K562 (cell line): ENCODE results near the gene ADAM30. TPM values are rescaled to one million over a fixed set of nuclear protein-coding genes. Genes with fewer than 3 reads are reported as not detected.

Experiments used
- ATAC-seq: fragments of 200-7000 bp; cut with Tn5 transposase; 3 replicates; pipeline ENCODE4 v1.9.1; 2020; ENCODE audit warnings: moderate library complexity
- BruUV-seq: library from RNA; stranded (reverse); fragments of 400-500 nt; replicated peaks from 2 replicates; lab custom pipeline; 2021; lab: Mats Ljungman, UMichigan
- CTCF ChIA-PET: fragments of 300-600 bp; formaldehyde crosslinking; extraction: SDS; loops from one replicate; lab custom pipeline; 2021; ENCODE audit warnings: low intra/inter-chr PET ratio; lab: Yijun Ruan, JAX
- POLR2A ChIA-PET: fragments of 300-600, 350-650 bp; sonication (Branson Sonifier 250); formaldehyde crosslinking; extraction: SDS; loops from one replicate; lab custom pipeline; 2021; ENCODE audit warnings: antibody characterized with exemption, inconsistent platforms; lab: Yijun Ruan, JAX
- DNase-seq, 4 experiments: peaks; one replicate each; pipeline versions ENCODE4 v3.0.0 to v3.0.0-alpha.2; 2011 to 2018; ENCODE audit warnings: low spot score in 3 of 4, mixed read lengths in 3 of 4; ENCODE audit errors: extremely low read depth in 1 of 4
- FAIRE-seq: peaks from 2 replicates; lab custom pipeline; 2011; peaks lifted over from hg19 to GRCh38; lab: Jason Lieb, UNC
- H2AFZ ChIP-seq: 2 replicates; pipeline ENCODE4 v1.6.0; 2011; ENCODE audit warnings: low read depth, low read length, control low read depth, inconsistent platforms
- H3K27ac ChIP-seq: fragments of 200-600 bp; 3 replicates; pipeline ENCODE4 v1.8.0; 2011; ENCODE audit warnings: low read depth, mild to moderate bottlenecking, control low read depth, inconsistent platforms, low read length, moderate library complexity, mixed read lengths; ENCODE audit errors: extremely low read depth
- H3K27me3 ChIP-seq, 2 experiments: fragments of 300-600 bp in 1 of 2; 2 replicates in 1 of 2; 3 replicates in 1 of 2; pipeline versions ENCODE4 v1.6.0 to v1.8.0; 2011; ENCODE audit warnings: inconsistent platforms in 2 of 2, low read length in 2 of 2, mild to moderate bottlenecking in 1 of 2, mixed read lengths in 1 of 2, moderate library complexity in 1 of 2; ENCODE audit not compliant: control insufficient read depth in 2 of 2, insufficient read depth in 2 of 2
- H3K36me3 ChIP-seq: fragments of 300-600 bp; 3 replicates; pipeline ENCODE4 v1.8.0; 2011; ENCODE audit warnings: mild to moderate bottlenecking, low read length, inconsistent platforms; ENCODE audit not compliant: control insufficient read depth, insufficient read depth
- H3K4me1 ChIP-seq, 2 experiments: fragments of 200-600 bp in 1 of 2; replicated peaks in 1 of 2; 2 replicates in 1 of 2; 3 replicates in 1 of 2; pipeline versions ENCODE4 v1.5.1 to v1.8.0; 2011; ENCODE audit warnings: inconsistent platforms in 2 of 2, low read length in 2 of 2, mild to moderate bottlenecking in 1 of 2, mixed read lengths in 1 of 2, moderate library complexity in 1 of 2; ENCODE audit not compliant: control insufficient read depth in 2 of 2, insufficient read depth in 2 of 2
- H3K4me2 ChIP-seq: 2 replicates; pipeline ENCODE4 v1.6.1; 2011; ENCODE audit warnings: low read length, control low read depth, inconsistent platforms, mixed read lengths; ENCODE audit not compliant: insufficient read depth
- H3K4me3 ChIP-seq: fragments of 200-600 bp; sonication (generic), shearing (Covaris generic); 2 replicates; pipeline ENCODE4 v1.5.1; 2016; ENCODE audit warnings: control low read depth, inconsistent platforms
- H3K79me2 ChIP-seq: fragments of 200-600 bp; 3 replicates; pipeline ENCODE4 v1.8.0; 2011; ENCODE audit warnings: low read length, inconsistent platforms; ENCODE audit not compliant: control insufficient read depth, insufficient read depth
- H3K9ac ChIP-seq, 2 experiments: 2 replicates each; pipeline versions ENCODE4 v1.6.0 to v1.6.1; 2011; ENCODE audit warnings: low read depth in 2 of 2, low read length in 2 of 2, control low read depth in 1 of 2, inconsistent platforms in 1 of 2, mild to moderate bottlenecking in 1 of 2, mixed read lengths in 1 of 2; ENCODE audit not compliant: insufficient read depth in 1 of 2
- H3K9me1 ChIP-seq: one replicate; pipeline ENCODE4 v1.6.0; 2011; ENCODE audit warnings: inconsistent platforms, mild to moderate bottlenecking, low read length, moderate library complexity; ENCODE audit not compliant: control insufficient read depth, insufficient read depth
- H3K9me3 ChIP-seq: replicated peaks from 2 replicates; pipeline ENCODE4 v1.5.1; 2011; ENCODE audit warnings: low read depth, low read length, inconsistent platforms; ENCODE audit not compliant: control insufficient read depth, insufficient read depth
- H4K20me1 ChIP-seq: replicated peaks from 2 replicates; pipeline ENCODE4 v1.6.1; 2011; ENCODE audit warnings: low read length, inconsistent platforms, mixed read lengths; ENCODE audit not compliant: control insufficient read depth, insufficient read depth
- CTCF ChIP-seq, 3 experiments: IDR thresholded peaks in 2 of 3; conservative IDR thresholded peaks in 1 of 3; 2 replicates each; pipeline ENCODE4 v1.5.1; 2011 to 2012; ENCODE audit warnings: low read length in 3 of 3, mild to moderate bottlenecking in 3 of 3, control low read depth in 2 of 3, improper control_type of control experiment in 1 of 3, inconsistent platforms in 1 of 3, low read depth in 1 of 3, mixed read lengths in 1 of 3, moderate library complexity in 1 of 3; ENCODE audit not compliant: insufficient read depth in 2 of 3
- DEAF1 ChIP-seq: fragments of 450-650 bp; formaldehyde crosslinking; IDR thresholded peaks from 2 replicates; pipeline ENCODE4 v1.4.0; 2020; ENCODE audit warnings: mild to moderate bottlenecking, moderate library complexity
- HDAC3 ChIP-seq: fragments of 450-650 bp; IDR thresholded peaks from 2 replicates; pipeline ENCODE4 v1.6.1; 2018; ENCODE audit warnings: borderline replicate concordance, mild to moderate bottlenecking, moderate library complexity; ENCODE audit not compliant: partially characterized antibody
- KLF16 ChIP-seq: IDR thresholded peaks from 2 replicates; pipeline ENCODE4 v1.6.1; 2016; ENCODE audit warnings: antibody characterized with exemption
- MBD2 ChIP-seq: sonication (generic); IDR thresholded peaks from 2 replicates; pipeline ENCODE4 v1.6.1; 2016; ENCODE audit warnings: low read depth, borderline replicate concordance
- PCBP1 ChIP-seq: fragments of 200-400 bp; formaldehyde crosslinking; IDR thresholded peaks from 2 replicates; pipeline ENCODE4 v1.6.1; 2018; ENCODE audit warnings: mild to moderate bottlenecking, low read depth, low read length; ENCODE audit not compliant: poor library complexity, severe bottlenecking
- RBM17 ChIP-seq: fragments of 200-400 bp; formaldehyde crosslinking; IDR thresholded peaks from 2 replicates; pipeline ENCODE4 v1.6.1; 2017; ENCODE audit warnings: low read depth, mild to moderate bottlenecking, low read length, borderline replicate concordance
- RBM34 ChIP-seq: fragments of 200-400 bp; formaldehyde crosslinking; IDR thresholded peaks from 2 replicates; pipeline ENCODE4 v1.6.1; 2018; ENCODE audit warnings: low read length, borderline replicate concordance; ENCODE audit not compliant: insufficient read depth
- STAT6 ChIP-seq: sonication (generic); formaldehyde crosslinking; IDR thresholded peaks from 2 replicates; pipeline ENCODE4 v1.8.1; 2023; ENCODE audit warnings: mild to moderate bottlenecking, missing genetic modification reagents
- TEAD1 ChIP-seq, 2 experiments: fragments of 450-650 bp in 1 of 2; sonication (generic) in 1 of 2; formaldehyde crosslinking; IDR thresholded peaks; 2 replicates each; pipeline versions ENCODE4 v1.4.0 to v1.8.0; 2020 to 2022; ENCODE audit warnings: mild to moderate bottlenecking in 2 of 2, missing genetic modification reagents in 1 of 2
- TFAM ChIP-seq: fragments of 250-450 bp; sonication (Bioruptor Pico); conservative IDR thresholded peaks from 2 replicates; pipeline ENCODE4 v1.5.0; 2021; ENCODE audit warnings: mild to moderate bottlenecking, moderate library complexity
- U2AF1 ChIP-seq: fragments of 200-400 bp; formaldehyde crosslinking; optimal IDR thresholded peaks from 2 replicates; pipeline ENCODE3; 2017; ENCODE audit warnings: mild to moderate bottlenecking, low read depth, low read length, moderate library complexity
- ZC3H4 ChIP-seq: sonication (generic); formaldehyde crosslinking; IDR thresholded peaks from 2 replicates; pipeline ENCODE4 v1.9.0; 2021; ENCODE audit warnings: missing genetic modification reagents, borderline replicate concordance
- ZKSCAN1 ChIP-seq: fragments of 150-350 bp; IDR thresholded peaks from 2 replicates; pipeline ENCODE4 v1.6.1; 2016; ENCODE audit warnings: low read depth, low read length
- ZNF282 ChIP-seq: sonication (generic); formaldehyde crosslinking; IDR thresholded peaks from 2 replicates; pipeline ENCODE4 v1.8.1; 2023; ENCODE audit warnings: missing genetic modification reagents
- ZNF384 ChIP-seq: IDR thresholded peaks from 2 replicates; pipeline ENCODE4 v1.6.1; 2012; ENCODE audit warnings: low read depth, low read length, improper control_type of control experiment
- WGBS: fragments of 100-300 bp; shearing (Covaris generic); methylation state at CpG from one replicate; pipeline ENCODE4 v1.1.6; 2016; ENCODE audit warnings: low coverage, mixed read lengths; ENCODE audit not compliant: insufficient coverage; ENCODE audit errors: missing lambda C conversion rate; 5-methylcytosine and 5-hydroxymethylcytosine counted together
- in situ Hi-C: fragments of 300-500 bp; cut with MboI; formaldehyde crosslinking; loops from 4 replicates; pipeline ENCODE4 v1.15.0; 2018; ENCODE audit warnings: inconsistent platforms, mixed read lengths
- intact Hi-C: fragments of 100-400 bp; cut with micrococcal nuclease; formaldehyde crosslinking; loops from 2 replicates; pipeline ENCODE4 v1.14.2; 2022
- polyA plus RNA-seq, 8 experiments: library from polyadenylated mRNA; depleted of rRNA in 4 of 8; stranded (reverse) in 5 of 8; unstranded in 3 of 8; fragments of >200 nt; fragmentation: Nextera tagmentation in 2 of 8; fragmentation: Illumina TruSeq in 1 of 8; extraction: Ambion mirVana in 2 of 8; extraction: Trizol in 1 of 8; gene quantifications; 2 replicates each; pipeline versions ENCODE4 v1.2.1 to v1.2.3, GENCODE V29; 2011 to 2014; ENCODE audit warnings: inconsistent platforms in 1 of 8, missing spikeins in 1 of 8
- total RNA-seq, 7 experiments: library from RNA; depleted of rRNA in 6 of 7; stranded (reverse); fragments of >200 nt in 6 of 7; fragmentation: Illumina TruSeq in 2 of 7; extraction: Trizol in 2 of 7; gene quantifications; 2 replicates each; pipeline versions ENCODE4 v1.2.1 to v1.2.3, GENCODE V29; 2011 to 2021; ENCODE audit warnings: low replicate concordance in 1 of 7
- TF ChIP-seq, protein P1 (sequence below): fragments of 450-650 bp; IDR thresholded peaks from 2 replicates; pipeline ENCODE4 v1.6.1; 2016; ENCODE audit warnings: low read depth, mild to moderate bottlenecking, moderate library complexity

The ADAM30 gene
- total and polyA plus RNA-seq, 9 of the 15 experiments (the other 6 are each of a cell fraction or from before 2014, with no cell fraction given): not detected

- ChIA-PET CTCF (no interaction called here), POLR2A (no interaction called here)
- Histone ChIP-seq H3K4me3 (no peak overlapping the region), H2AFZ (no peak overlapping the region), H3K4me1 (no peaks in the 10 kb centered on the region), H3K9me1 (no peaks in the 10 kb centered on the region), H3K36me3 (no peaks in the 10 kb centered on the region), H4K20me1 (no peaks in the 10 kb centered on the region), H3K9me3 (no peaks in the 10 kb centered on the region), H3K79me2 (no peaks in the 10 kb centered on the region), H3K4me2 (no peak overlapping the region), H3K27me3 (peaks cover 18 to 30% of the 10 kb centered on the region in 2 experiments; a peak in 4 of 5 replicates), H3K27ac (no peak overlapping the region), H3K9ac (no peak overlapping the region)
- 0% methylated on average over 1 of the region's 1 CpG for WGBS
- ATAC-seq: no peak
- DNase-seq: no peak
- no TSS peak for BruUV-seq
- no peak for FAIRE-seq
- intact Hi-C loops (no loop called here), in situ Hi-C loops (no loop called here)
- TF ChIP-seq RBM34 (no peak), DEAF1 (CRISPR knock-in tag) (no peak), RBM17 (no peak), ZNF384 (no peak), U2AF1 (no peak), PCBP1 (no peak), CTCF (IDR thresholded peaks at IDR 0.05 in 2 of 3, conservative IDR thresholded peaks at IDR 0.05 in 1 of 3; ENCODE audit: insufficient read depth in 2 of 3, low read depth in 1 of 3, low read length in 3 of 3) (no peak), TEAD1 (CRISPR knock-in tag; IDR thresholded peaks at IDR 0.05) (no peak), ZNF282 (CRISPR knock-in tag) (no peak), TFAM (CRISPR knock-in tag) (no peak), STAT6 (CRISPR knock-in tag) (no peak), ZC3H4 (CRISPR knock-in tag) (no peak), KLF16 (no peak), MBD2 (no peak), HDAC3 (no peak), ZKSCAN1 (no peak)
- TF ChIP-seq, protein P1, sequence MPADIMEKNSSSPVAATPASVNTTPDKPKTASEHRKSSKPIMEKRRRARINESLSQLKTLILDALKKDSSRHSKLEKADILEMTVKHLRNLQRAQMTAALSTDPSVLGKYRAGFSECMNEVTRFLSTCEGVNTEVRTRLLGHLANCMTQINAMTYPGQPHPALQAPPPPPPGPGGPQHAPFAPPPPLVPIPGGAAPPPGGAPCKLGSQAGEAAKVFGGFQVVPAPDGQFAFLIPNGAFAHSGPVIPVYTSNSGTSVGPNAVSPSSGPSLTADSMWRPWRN: no peak
These were observed 17.8 kb upstream of the ADAM30 start for GRCh38 chr1:119914071-119914470.
